WTC11 (cell line): Measurements from ENCODE around the gene NUP210L.
"Not testable (repeated sequence)": the region's sequence is repeated elsewhere in the genome, so short reads cannot be mapped to it uniquely, and the experiment has no call there.

Experiments
- ATF6 ChIP-seq: sonication (generic); formaldehyde crosslinking; IDR thresholded peaks from 2 replicates; pipeline ENCODE4 v1.8.1; 2023; ENCODE audit warnings: mild to moderate bottlenecking, missing genetic modification reagents
- CREB1 ChIP-seq: sonication (generic); formaldehyde crosslinking; IDR thresholded peaks from 2 replicates; pipeline ENCODE4 v1.8.0; 2023; ENCODE audit warnings: mild to moderate bottlenecking, missing genetic modification reagents
- CTCF ChIP-seq: fragments of 200-600 bp; IDR thresholded peaks from 2 replicates; pipeline ENCODE4 v1.8.0; 2022; ENCODE audit warnings: antibody characterized with exemption
- E2F1 ChIP-seq: sonication (generic); formaldehyde crosslinking; IDR thresholded peaks from 2 replicates; pipeline ENCODE4 v1.8.0; 2022; ENCODE audit warnings: mild to moderate bottlenecking, missing genetic modification reagents
- JUN ChIP-seq: sonication (generic); formaldehyde crosslinking; IDR thresholded peaks from 2 replicates; pipeline ENCODE4 v1.8.0; 2023; ENCODE audit warnings: mild to moderate bottlenecking, missing genetic modification reagents
- KAT7 ChIP-seq: sonication (generic); formaldehyde crosslinking; IDR thresholded peaks from 2 replicates; pipeline ENCODE4 v1.8.1; 2023; ENCODE audit warnings: missing genetic modification reagents, mild to moderate bottlenecking, borderline replicate concordance
- MAX ChIP-seq: sonication (generic); formaldehyde crosslinking; IDR thresholded peaks from 2 replicates; pipeline ENCODE4 v1.8.0; 2022; ENCODE audit warnings: mild to moderate bottlenecking, missing genetic modification reagents
- NR1H2 ChIP-seq: sonication (generic); formaldehyde crosslinking; IDR thresholded peaks from 2 replicates; pipeline ENCODE4 v1.9.0; 2021; ENCODE audit warnings: mild to moderate bottlenecking, moderate library complexity, missing genetic modification reagents
- PRDM15 ChIP-seq: sonication (generic); formaldehyde crosslinking; IDR thresholded peaks from 2 replicates; pipeline ENCODE4 v1.8.0; 2022; ENCODE audit warnings: missing genetic modification reagents
- TEAD4 ChIP-seq: sonication (generic); formaldehyde crosslinking; IDR thresholded peaks from 2 replicates; pipeline ENCODE4 v1.8.0; 2022; ENCODE audit warnings: mild to moderate bottlenecking, missing genetic modification reagents
- ZNF263 ChIP-seq: sonication (generic); formaldehyde crosslinking; IDR thresholded peaks from 2 replicates; pipeline ENCODE4 v1.8.1; 2022; ENCODE audit warnings: low read depth, mild to moderate bottlenecking, moderate library complexity, missing genetic modification reagents
- ZNF396 ChIP-seq: fragments of 250-450 bp; sonication (Bioruptor Pico); IDR thresholded peaks from 2 replicates; pipeline ENCODE4 v1.8.0; 2021; ENCODE audit warnings: mild to moderate bottlenecking, moderate library complexity, borderline replicate concordance
- ZNF416 ChIP-seq: fragments of 250-450 bp; sonication (Bioruptor Pico); IDR thresholded peaks from 2 replicates; pipeline ENCODE4 v1.9.0; 2021; ENCODE audit warnings: mild to moderate bottlenecking, inconsistent platforms

- TF ChIP-seq ATF6 (CRISPR knock-in tag); CTCF; NR1H2 (CRISPR knock-in tag); E2F1 (CRISPR knock-in tag); CREB1 (CRISPR knock-in tag); KAT7 (CRISPR knock-in tag); MAX (CRISPR knock-in tag); ZNF263 (CRISPR knock-in tag); JUN (CRISPR knock-in tag); ZNF416 (CRISPR knock-in tag); ZNF396 (CRISPR knock-in tag); TEAD4 (CRISPR knock-in tag); PRDM15: not testable (repeated sequence)
Measured at GRCh38 chr1:153979091-153979490, 175.8 kb downstream of the NUP210L start.
